HG03135 (cell line): ENCODE measurements around the gene CEP170B.

Experiments
- ATAC-seq: cut with Tn5 transposase; IDR thresholded peaks from one replicate; pipeline ENCODE4 v1.9.1; 2021; ENCODE audit warnings: mild to moderate bottlenecking, moderate library complexity; ENCODE audit not compliant: unreplicated experiment

Gene CEP170B

DNA sequence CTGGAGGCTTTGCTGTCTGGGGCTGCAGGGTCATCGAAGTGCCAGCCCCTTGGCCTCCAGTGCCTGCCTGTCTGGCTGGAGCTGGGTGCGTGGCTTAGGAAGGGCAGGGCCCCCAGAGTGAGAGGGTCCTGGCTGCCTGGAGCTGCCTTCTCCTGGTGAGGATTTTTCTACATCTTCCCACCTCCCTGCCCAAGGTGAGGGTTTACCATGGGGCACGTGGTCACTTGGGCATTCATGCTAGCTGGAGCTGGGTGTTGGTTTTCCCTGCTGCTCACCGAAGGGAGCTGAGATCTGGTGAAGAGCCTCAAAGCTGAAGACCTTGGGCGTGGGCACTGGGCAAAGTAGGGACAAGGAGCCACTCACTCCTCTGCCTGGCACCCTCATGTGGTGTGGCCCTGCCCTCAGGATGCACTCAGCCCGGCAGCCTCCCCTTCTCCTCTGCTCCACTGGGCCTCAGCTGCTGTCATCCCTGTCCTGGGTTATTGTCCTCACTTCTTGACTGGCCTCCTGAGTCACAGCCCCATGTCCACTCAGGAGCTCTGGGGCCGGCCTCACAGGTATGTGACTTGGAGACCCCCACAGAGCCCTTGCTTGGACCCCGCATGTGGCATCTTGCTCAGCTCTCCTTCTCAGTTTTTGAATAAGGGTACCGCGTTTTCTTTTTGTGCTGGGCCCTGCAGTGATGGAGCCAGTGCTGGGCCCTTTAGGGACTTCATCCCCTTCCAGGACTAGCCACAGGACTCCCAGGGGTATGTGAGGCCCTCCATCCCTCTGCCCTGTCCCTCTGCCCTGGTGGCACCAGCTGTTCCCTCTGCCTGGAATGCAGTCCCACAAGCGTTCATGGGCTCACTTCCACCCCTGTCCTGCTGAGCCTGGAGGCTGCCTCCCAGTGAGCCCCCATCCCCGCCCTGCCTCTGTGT lies 1.6 kb downstream of the CEP170B start:
- ATAC-seq = no peak

DNA sequence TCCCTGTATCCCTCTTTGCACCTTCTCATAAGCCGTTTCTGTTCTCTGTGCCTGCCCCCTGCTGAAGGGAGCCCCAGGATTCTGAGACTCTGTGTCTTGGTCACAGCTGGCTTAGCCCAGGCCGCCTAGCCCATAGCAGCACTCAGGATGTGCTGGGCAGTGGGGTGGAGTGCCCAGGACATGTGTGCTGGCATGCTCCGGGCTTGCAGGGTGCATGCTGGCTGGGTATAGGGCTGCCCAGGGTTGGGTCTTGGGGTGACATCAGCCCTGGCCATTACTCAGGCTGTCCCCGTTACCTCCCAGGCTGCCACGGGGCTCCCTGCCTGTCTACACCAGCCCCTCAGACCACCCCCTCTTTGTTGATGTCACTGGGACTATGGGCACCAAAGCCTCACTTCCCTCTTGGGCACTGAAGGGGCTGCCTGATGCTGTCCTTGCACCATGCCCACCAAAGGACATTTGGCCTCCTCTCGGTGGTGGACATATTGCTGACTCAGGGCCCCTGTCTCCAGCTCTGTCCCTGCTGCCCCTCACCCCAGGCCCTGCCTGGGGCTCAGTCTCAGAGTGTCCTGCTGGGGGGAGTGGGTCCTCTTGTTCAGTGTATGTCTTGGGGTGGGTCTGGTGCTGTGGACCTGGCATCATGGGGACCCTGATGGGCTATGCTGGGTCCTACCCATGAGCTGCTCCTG lies 2.4 kb downstream of the CEP170B start:
- ATAC-seq = no peak

DNA sequence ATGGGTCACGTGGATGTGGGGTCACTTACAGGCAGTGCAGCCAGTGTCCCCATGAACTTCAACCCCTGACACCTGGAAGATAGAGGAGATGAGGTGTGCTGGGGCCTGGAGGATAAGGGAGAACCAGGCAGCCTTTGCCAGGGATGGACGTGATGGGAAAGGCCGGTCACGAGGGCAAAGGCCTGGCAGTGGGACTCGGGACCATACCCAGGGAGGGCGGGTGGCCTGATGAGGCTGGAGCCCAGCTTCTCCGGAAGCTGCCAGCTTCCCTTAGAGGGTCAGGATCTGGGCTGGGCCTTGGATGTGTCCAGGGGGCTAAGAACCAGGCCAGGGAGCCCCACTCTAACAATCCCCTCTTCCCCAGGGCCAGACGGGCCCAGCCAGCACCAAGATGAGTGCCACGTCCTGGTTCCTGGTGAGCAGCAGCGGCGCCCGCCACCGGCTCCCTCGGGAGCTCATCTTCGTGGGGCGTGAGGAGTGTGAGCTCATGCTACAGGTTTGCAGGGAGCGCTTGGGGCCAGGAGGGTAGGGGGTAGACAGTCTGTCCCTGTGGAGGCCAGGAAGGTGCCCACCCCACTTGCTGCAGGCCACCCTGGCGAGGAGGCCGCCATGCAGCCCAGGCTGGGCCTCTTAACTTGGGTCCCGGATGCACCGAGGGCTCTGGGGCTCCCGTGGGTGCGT lies 3.1 kb downstream of the CEP170B start:
- ATAC-seq = no peak

DNA sequence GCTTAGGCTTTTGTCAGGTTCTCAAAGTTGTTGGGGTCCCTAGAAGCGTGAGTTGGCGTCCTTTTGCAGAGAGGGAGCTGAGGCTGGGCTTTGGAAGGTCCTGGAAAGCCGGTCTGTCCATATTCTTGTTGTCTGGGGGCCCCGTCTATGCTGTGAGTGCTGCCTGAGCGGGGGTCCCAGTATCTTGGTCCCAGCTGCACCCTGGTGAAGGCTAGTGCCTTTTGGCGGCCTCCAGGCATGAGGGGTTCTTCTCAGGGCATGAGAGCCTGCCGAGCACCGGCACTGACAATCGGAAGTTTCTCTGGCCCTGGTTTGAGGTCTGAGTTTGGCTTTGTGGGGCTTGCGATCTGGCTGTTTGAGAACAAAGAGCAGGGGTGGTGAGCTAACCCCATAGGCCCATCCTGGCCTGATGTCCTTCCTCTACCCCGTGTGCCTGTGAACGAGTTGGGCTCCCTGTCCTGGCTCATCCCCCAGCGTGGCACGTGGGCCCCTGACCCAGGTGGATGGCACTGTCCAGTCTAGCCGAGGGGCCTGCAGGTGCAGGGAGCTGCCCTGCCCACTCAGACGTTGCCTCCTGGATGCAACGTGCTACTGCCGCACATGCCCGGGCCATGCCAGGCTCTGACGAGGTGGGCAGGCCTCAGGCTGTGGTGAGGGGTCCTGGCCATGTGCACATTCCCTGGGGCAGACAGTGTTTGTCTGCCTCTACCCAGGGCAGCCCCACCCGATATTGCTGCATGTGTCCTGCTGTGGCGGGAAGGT lies 3.9 kb downstream of the CEP170B start:
- no peak for ATAC-seq

DNA sequence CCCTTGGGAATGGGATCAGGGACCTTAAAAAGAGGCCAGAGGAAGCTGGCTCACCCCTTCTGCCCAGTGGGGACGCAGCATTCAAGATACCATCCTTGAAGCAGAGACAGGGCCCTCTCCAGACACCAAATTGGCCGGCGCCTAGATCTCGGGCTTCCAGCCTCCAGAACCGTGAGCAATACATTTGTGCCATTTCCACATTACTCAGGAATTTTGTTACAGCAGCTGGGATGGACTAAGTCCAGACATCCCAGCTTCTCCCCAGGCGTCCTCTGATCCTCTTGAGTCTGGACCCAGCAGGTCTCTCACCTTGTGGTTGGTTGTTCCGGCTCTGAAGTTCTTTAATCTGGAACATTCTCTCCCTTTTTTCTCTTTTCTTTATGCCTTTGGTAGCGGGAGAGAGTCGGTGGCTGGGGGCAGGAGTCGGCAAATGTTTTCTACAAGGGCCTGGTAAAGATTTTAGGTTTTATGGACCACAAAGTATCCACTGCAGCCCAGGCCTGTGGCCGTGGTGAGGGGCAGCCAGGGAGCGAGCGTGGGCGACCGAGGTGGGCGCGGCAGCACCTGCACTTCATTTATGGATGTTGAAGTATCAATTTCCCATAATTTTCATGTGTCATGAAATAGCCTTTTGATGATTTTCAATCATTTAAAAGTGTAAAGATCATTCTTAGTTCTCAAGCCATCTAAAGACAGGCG lies 4.8 kb downstream of the CEP170B start:
- ATAC-seq = no peak

DNA sequence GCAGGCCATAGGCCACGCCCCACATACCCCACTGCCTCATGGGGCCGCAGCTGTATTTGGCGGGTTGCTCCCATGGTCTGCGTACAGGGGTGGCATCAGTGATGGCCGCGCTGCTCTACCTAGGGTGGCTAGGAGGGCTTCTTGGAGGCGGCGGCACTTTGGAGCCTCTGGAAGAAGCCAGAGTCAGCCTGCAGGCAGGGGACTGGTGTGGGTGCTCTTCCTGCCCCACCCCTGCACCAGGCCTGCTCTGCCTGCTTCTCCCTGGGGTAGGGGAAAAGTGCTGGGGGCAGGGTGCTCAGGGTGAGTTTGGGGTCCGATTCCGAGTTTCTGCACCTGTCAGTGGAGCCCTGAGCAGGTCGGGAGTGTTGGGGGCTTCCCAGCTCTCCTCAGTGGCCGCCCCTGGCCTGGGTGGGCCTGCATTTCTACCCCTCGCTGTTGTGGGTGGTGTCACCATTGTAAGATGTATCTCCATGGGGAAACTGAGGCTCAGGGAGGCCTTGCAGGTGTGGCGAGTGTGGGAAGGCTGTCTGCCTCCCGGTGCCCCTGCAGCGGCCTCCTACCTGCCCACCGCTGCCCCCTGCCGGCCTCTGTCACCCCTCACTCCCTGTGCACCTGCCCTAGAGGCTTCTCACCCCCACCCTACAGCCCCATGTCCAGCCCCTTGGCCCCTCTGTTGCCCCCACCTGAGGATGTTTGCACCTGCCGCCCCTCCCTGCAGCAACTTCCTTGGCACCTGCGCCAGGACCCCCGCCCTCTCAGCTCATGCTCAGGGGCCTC lies 5.5 kb downstream of the CEP170B start:
- no peak for ATAC-seq

DNA sequence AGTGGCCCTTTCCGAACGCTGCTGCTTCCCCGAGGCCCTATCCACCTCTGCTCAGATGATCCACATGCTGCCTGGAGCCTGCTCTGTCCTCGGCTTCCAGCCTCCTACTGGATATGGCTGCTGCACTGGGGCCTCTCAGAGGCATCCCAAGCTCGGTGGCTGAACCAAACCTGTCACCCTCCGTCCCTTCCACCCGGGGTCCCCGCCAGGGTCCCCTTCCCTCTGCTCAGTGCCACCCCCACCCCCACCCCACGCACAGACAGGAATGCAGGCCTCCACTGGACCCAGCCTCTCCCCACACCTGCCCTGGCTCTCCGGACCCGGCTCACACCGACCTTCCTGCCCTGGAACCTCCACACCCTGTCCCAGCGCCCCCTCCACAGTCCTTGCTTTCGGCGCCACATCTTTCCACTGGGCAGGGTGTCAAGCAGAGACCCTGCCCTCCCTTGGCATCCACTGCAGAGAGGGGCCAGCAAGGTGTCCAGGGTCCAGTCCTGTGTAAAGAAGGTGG lies 6.1 kb downstream of the CEP170B start:
- ATAC-seq = no peak

DNA sequence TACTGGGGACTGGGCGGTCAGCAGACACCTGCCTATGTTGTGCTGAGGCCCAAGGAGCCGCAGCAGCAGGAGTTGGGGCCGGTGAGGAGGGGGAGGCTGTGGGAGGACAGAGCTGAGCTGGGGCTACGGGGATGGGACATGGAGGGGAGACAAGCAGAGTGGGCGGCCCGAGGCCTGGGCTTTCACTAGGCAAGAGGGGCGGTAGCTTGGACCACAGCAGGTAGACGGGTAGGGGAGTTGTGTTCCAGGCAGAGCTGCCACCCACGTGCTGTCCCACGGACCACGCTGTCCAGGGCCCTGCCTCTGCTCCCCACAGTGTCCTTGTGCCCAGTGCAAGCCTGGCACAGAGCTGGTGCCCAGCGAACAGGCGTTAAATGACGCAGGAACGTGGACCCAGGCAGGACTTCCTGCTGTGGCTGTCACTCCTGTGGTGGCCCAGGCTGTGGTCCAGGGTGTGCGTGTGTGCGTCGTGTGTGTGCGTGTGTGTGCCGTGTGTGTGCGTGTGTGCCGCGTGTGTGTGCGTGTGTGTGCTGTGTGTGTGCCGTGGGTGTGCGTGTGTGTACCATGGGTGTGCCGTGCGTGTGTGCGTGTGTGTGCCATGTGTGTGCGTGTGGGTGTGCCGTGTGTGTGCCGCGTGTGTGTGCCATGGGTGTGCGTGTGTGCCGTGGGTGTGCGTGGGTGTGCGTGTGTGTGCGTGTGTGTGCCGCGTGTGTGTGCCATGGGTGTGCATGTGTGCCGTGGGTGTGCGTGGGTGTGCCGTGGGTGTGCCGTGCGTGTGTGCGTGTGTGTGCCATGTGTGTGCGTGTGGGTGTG lies 6.8 kb downstream of the CEP170B start:
- no peak for ATAC-seq

DNA sequence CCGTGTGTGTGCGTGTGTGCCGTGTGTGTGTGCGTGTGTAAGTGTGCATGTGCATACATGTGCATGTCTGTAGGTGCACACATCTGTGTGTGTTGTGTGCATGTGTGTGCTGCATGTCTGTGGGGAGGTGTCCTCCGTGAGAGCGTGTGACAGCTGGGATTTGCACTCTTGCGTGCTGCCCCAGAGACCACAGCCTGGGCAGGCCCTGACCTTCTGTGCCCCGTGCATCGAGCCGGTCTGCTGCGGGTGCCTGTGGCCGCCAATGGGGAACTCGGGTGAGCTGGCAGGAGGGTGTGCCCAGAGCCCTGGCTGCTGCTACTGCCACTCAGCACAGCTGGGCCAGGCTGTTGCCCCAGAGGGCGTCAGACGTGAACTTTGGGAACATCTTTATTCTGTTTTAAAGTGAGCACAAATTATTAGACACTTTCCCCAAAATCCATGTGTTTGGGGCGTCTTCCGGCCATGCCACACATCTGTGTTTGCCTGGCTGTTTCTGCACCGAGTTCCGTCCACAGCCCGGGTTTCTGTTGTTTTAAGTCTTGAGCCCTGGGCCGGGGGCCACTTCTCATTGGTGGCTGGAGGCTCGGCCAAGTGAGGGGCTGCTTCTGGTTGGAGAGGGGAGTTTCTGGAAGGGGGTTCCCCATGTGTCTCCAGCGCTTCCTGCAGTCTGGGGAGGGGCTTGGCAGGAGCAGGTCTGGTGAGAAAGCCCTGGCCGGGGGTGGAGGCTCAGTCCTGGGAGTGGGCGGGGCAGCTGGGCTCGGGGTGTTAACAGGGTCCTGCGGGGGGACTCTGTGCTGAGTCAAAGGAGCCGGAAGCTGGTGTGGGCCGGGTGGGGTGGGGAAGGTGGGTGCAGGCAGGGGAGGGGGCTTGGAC lies 7.6 kb downstream of the CEP170B start:
- ATAC-seq = no peak

DNA sequence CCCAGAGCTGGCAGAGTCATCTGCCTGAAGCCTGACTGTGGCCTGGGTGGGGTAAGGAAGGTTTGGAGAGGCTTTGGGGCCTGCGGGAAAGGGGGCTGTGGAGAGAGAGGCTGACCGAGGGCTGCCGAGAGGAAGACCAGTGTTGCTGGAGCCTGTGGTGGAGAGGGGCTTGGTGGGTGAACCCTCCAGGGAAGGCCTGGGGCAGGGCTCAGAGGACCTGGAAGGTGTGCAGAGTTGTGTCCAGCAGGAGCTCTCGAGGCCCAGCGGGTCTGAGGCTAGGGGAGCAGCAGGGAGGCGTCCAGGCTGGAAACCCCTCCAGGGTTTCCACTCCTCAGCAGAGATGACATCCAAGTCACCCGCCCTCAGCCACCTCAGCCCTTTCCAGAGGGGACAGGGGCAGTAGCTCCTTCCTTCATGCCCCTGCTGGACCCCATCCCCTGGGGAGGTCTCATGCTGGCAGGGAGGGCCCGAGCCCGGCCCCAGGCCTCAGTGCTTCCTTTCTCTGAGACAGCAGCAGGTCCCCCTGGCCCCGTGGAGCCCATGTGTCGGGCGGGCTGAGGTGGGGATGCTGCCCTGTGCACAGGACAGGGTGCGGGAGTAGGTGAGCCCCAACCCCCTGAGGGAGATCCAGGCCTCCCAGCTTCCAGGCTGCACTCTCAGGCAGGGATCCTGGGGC lies 8.4 kb downstream of the CEP170B start:
- no peak for ATAC-seq

DNA sequence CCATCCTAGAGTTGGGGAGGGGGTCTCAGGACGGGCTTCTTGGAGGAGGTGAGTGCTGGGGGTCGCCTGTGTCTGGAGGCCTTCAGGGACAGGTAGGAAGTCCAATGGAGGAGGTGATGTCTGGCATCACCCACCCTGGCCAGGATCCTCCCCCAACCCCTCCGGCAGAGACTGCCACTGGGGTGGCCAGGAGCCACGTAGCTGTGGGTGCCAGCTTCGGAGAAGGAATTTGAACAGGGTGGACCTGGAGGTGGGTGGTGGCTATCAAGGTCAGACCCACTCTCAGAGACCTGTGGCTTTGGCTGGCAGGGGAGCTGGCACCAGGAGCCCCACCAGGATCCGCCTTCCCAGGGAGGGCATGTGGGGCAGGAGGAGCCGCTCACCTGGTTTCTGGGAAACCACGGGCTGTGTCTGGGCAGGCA lies 9.1 kb downstream of the CEP170B start:
- no peak for ATAC-seq

DNA sequence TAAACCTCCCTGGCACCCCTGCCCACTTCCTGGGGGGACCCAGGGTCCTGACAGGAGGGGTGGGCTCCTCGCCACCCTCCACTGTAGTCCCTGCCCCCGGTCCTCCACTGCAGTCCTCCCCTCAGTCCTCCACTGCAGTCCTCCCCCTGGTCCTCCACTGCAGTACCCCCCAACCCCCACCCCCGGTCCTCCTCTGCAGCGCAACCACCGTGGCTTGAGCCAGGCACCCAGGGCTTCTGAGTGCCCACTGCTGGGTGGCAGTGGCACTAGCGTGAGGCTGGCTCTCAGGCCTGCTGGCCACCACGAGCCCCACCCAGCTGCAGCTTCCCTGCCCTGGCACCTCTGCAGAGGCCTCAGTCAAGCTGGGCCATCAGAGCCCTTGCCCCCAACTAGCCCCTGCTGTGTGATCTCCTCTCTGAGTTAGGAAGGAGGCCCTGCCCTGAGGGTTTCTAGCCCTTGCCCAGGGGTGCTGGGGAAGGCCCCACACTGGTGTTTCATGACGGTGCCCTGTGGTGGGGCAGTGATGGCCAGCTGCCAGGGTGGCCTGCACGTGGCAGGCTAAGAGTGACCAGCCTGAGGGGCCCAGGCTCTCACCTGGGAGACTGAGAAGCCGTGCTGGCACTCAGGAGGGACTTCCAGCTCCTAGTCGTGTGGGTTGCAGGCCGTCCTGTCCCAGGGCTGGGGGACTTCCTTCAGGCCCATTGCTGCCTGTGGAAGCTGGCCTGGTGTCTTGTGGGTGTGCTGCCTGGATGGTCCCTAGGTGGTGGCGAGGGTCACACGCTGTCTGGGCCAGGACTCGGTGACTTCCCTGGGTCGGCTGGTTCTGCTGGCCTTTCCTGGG lies 9.7 kb downstream of the CEP170B start:
- no peak for ATAC-seq

DNA sequence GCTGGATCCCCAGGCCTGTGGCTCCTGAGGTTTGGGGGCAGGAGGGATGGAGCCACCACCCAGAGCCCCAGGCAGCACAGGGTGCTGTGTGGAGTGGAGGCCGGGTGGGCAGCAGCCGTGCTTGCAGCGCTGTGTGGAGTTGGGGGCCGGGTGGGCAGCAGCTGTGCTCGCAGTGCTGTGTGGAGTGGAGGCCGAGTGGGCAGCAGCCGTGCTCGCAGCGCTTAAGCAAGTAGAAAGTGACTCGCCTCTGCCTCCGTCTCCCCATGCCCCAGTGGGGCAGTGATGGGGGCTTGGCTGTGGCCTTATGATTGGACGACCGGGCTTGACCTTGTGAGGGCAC lies 10.3 kb downstream of the CEP170B start:
- no peak for ATAC-seq

DNA sequence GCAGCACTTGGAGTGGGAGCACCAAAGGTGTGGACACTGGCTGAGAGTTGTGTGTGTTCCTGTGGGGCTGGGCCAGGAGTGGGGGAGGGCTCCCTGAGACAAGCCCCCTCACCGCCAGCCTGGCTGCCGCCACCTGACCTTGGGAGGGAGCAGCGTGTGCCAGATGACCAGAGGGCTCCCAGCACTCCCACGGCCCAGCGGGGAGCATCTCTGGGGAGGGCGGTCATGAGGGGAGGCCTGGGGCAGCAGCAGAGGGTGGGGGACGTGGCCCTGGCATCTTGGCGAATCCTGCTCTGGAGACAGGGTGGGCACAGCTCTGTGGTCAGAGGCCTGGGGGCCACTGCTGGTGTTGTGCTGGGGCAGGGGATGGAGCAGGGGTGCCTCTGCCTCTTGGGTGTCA lies 10.7 kb downstream of the CEP170B start:
- ATAC-seq = no peak

DNA sequence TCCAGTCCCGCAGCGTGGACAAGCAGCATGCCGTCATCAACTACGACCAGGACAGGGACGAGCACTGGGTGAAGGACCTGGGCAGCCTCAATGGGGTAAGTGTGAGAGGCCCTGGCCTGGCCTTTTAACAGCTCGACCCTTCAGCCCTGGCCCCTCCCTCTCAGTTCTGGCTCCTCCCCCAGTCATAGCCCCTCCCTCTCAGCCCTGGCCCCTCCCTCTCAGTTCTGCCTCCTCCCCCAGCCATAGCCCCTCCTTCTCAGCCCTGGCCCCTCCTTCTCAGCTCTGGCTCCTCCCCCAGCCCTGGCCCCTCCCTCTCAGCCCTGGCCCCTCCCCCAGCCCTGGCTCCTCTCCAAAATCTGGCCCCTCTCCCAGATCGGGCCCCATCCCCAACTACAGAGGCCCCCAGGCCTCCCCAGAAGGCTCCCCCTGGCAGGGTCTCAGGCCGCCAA lies 11.2 kb downstream of the CEP170B start:
- no peak for ATAC-seq
